C4-2B (cell line): Measurements from ENCODE around the gene DUSP1.

Source experiments
- CTCF ChIP-seq: fragments of 450-650 bp; conservative IDR thresholded peaks from 2 replicates; pipeline ENCODE4 v1.5.1; 2017; ENCODE audit warnings: mild to moderate bottlenecking
- ZFX ChIP-seq: fragments of 450-650 bp; IDR thresholded peaks from 2 replicates; pipeline ENCODE4 v1.6.1; 2017

GRCh38 chr5:172769342-172769615 is 1.7 kb downstream of the DUSP1 start:
- no peak for TF ChIP-seq CTCF
- TF ChIP-seq ZFX: no peak
